HG02763 (cell line): ENCODE measurements around the gene GZMB.
A peak's percentile ranks its signal among the peaks of the same experiment; 100 is the strongest.
"Not testable (repeated sequence)": the region's sequence is repeated elsewhere in the genome, so short reads cannot be mapped to it uniquely, and the experiment has no call there.

Experiments used
- ATAC-seq: cut with Tn5 transposase; IDR thresholded peaks from one replicate; pipeline ENCODE4 v1.9.1; 2021; ENCODE audit warnings: mild to moderate bottlenecking, moderate library complexity; ENCODE audit not compliant: unreplicated experiment

Gene GZMB, protein sequence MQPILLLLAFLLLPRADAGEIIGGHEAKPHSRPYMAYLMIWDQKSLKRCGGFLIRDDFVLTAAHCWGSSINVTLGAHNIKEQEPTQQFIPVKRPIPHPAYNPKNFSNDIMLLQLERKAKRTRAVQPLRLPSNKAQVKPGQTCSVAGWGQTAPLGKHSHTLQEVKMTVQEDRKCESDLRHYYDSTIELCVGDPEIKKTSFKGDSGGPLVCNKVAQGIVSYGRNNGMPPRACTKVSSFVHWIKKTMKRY

DNA sequence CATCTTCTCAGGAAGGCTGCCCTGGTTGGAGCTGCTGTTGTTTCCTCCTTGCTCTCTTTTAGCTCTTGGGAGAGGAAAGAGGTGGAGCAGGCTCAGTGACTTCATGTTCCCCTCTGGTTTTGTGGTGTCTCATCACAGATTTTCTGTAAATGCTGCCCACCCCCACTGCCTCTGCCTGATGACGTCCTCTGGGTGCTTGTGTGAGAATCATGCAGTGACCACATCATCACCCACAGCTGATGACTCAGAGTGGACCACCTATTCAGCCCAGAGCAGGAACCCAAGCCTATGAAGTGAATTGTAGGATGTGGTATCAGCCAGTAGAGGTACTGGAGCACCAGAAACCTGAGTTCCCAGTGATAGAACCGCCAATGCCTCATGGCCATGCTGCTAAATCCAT is at the start of gene GZMB:
GZMB (minus strand) TSS at position 33 of the 400 bp plus-strand sequence; CDS start at position 3, 30 bp downstream.
- no peak for ATAC-seq

DNA sequence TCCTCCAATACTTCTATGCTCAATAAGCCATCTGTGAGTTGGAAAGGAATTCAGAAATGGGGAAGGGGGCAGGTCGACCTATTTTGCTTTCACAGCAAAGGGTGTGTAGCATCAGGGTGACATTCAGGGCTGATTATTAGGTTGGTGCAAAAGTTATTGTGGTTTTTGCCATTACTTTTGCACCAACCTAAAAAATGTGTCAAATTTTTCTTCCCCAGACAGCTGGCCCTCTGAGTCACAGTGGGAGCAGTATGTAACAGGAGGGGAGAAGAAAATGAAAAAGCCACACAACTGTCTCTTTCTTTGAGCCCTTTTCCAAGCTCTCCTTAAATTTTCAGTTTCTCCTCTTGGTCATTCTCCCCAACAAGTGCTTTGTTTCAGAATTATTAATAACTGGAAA is 47.1 kb upstream of the GZMB start:
- ATAC-seq, result no peak

DNA sequence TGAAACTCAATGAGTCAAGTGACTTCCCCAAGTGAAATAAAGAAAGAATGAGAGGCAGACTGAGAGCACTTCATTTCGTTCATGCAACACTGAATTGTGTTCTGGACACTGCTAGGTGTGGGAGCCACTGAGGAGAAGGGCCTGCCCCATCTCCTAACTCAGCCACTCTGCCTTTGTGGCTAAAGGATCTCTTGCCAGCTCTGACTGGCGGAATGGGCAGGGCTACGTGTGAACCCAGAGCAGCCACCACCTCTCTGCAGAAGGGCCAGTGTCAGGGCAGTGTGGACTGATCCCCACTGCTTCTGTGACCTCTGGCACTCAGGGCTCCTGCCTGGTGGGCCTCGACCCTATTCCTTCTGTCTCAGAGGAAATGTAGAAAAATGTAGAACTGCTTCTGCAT is 46.5 kb upstream of the GZMB start:
- ATAC-seq, result no peak

DNA sequence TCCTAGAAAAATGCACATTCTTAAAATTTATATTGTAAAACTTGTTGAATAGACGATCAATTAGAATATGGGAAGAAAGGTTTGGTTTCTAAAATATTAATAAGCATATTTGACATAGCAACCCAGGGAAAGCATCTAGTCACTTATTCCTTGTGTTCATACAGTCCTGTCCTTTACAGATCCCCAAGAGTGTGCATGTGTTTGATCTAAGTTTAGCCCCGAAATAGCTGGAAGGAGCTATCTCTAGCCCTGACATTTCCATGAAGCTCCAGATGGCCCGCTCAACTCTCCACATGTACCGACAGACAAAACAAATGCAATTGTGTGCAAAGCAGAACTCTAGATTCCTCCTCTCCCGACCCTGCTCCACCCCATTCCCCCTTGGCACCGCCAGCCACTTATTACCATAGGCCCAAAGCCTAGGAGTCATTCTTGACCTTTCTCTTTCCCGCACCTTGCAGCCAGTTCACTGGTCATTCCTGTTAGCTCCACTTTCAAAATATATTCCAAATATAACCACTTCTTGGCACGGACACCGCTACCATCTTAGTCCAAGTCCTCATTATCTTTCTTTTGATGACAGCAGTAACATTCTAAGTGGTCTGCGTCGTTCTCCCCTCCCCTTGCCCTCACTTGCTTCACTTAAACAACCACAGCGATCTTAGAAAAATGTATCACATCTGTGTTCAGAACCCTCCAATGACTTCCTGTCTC is 45.4 kb upstream of the GZMB start:
- no peak for ATAC-seq

DNA sequence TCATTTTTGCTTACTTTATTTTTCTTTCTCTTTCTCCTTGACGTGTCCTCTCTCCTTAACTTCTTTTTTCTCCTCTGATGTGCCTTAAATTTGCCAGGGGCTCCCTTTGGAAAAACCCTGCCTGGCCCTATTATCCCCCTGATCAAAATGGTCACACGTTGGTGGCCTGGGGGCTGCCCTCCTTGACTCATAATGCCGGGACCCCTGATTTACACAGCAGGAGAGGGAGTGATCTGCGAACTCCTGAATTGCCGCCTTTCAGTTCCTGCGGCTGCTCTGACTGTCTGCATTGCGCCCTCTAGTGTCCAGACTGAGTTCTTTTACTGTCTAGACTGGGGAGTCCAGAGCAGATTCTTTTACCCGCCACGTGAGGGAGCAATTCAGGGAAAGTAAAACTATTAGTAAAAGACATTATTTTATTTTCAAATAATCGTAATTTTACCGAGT is 44.8 kb upstream of the GZMB start:
- peak; percentile 75 for ATAC-seq

DNA sequence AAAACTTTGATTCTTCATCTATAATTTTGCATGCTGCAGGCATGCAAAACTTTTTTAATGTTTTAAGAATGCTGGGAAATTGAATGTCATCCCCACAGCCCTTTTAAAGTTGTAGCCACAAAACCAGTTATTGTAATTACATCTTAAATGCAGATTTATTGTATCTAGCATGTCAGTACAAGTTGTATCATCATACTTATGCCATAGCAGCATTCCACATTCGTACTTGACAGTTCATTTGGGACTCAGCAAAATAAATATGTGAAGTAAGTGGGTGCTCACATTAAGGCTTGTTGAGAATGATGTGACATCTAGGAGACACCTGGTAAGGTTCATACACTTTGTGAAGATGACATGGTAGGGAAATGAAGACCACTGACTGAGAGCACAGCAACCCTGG is 44.0 kb upstream of the GZMB start:
- ATAC-seq, result no peak

DNA sequence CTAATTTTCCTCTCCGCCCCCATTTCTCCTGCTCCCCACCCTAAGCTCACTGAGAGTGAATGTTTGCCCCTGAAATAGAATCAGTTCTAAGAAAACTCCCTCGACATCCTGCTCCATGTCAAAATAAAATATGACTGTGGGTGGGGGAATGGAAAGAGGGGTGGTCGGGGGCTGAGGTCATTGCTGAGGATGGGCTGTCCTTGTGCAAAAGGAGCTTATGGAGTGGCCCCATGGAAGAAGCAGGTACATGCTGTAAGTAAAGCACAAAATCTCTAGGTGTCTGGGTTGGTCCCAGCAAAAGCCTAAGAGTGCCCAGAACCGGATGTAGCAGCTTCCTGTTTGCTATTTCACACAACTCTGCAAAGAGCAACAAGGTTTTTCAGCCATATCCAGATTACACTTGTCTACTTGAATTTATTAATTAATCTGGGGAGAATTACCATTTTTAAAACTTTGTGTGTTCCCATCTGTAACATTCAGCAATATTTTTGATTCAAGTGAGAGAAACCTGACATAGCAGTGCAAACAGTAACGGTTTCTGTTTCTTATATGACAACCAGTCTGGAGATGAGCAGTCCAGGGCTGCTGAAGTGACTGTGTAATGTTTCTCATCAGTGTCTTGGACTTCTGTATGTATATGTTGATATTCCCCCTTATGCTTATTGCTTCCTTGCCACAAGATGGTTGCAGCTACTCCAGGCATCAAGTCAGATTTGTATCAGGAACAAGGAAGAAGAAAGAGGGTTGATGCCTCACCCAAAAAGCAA is 40.4 kb upstream of the GZMB start:
- ATAC-seq, result peak; percentile 51

DNA sequence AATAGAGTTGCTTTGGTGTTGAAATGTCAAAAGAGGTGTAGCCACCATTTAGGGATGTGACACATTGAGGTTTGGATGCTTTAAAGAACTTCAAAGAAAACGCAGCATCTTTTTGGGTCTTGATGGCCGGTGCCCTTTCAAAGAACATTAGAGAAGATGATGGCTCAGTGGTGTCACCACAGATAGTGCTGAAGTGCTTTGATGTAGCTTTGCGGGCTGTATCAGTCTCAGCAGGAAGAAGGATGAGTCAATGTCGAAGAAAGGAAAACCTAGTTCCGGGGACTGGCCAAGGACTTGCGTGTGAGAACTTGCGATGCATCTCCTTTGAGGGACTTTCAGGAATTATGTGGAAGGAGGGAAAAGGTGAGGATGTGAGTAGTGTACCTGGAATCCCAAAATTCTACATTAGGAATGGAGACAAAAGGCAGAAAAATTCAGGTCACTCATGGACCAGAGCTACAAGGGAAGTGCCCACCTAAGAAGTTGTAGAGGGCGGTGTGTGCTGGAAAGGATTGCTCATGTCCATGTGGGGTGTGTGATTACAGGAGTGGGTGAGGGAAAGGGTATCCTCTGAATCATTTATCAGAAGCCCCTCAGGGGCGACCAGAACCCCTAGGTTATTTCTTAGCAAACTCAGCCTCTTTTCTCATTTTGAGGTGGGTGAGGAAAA is 39.7 kb upstream of the GZMB start:
- peak; percentile 44 for ATAC-seq

DNA sequence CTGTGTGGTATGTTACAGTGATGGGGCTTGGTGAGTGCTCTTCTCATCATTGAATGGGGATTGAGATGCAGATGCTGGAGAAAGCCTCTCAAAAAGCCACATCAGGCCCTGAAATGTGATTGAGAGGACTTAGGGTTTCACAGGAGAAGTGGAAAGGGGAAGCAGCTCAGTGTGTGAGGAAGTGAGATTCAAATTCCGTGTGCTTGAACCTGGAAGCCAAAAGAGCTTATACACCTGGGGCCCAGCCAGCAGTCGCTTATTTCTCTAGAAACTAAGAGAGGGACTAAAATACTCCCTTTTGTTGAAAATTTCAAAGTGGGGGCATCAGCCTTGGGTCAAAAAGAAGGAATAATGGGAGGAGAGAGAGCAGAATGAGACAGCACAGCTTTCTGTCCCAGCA is 39.1 kb upstream of the GZMB start:
- peak; percentile 49 for ATAC-seq

DNA sequence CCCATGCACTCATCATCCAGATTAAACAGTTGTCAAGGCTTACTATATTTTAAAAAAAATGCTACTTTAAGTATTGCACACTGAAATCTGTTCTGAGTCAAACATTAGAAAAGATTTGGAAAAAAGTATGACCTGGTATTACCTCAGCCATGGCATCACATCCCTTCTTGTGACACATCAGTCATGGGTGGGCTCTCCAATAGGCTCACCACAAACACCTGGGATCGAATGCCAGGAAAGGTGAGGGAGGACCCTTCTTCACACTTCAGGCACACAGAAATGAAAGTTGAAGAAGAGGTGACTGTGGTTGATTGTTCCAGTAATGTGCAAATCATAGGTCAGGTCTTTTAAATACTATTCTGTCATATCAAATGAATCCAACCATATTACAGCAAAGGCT is 36.6 kb upstream of the GZMB start:
- ATAC-seq, result no peak

DNA sequence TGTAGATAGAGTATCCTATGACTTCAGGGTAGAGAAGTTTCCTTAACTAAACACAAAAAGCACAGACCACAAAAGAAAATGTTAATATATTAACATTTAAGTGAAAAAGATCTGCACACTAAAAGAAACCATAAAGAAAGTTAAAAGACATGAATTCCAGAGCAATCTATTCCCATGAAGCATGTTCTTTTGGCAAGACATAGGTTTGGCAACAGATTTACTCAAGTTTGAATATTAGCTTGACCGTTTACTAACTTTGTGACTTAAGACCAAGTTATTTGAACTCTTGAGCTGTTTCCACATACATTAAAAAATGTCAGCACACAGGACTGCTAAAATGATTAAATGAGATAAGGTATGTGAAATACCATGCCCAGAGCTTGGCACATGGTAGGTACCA is 35.7 kb upstream of the GZMB start:
- ATAC-seq, result no peak

DNA sequence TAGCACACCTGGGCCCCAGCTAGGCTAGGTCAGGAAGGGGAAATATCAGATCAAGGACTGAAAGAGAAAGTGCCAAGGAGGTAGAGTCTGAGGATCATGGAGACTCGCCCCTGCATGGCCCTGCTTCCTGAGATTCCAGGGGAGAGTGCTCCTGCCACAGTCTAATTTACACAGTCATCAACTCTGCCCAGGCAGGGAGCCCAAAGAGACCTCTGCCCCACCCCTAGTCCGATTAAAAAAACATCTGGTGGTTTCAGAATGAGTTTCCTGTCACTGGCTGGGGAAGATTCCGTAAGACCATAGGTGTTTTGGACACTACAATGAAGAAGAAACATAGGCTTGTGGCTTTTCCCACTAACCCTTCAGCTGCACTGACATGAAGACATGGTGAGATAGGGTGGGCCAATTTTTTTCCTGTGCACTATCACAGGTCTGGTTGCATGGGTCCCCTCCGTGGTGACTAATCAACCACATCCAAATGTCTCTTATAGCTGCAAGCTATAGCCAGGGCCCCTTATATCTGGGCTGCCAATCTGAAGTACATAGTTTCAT is 31.5 kb upstream of the GZMB start:
- peak; percentile 96 for ATAC-seq

DNA sequence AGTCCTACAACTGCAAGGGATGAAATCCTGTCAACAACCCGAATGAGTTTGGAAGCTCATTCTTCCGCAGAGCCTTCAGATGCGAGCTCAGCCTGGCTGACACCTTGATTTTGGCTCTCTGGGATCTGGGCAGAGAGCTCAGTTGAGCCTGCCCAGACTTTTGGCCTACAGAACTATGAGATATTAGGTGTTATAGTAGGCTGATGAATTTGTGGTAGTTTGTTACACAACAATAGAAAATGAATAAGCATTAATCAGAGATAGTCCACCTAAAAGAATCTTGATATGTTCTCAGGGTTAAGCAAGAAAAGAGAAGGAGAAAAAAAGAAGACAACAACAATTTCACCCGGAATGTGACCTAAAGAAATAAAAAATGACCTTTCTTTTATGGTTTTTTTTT is 30.4 kb upstream of the GZMB start:
- ATAC-seq, result no peak

DNA sequence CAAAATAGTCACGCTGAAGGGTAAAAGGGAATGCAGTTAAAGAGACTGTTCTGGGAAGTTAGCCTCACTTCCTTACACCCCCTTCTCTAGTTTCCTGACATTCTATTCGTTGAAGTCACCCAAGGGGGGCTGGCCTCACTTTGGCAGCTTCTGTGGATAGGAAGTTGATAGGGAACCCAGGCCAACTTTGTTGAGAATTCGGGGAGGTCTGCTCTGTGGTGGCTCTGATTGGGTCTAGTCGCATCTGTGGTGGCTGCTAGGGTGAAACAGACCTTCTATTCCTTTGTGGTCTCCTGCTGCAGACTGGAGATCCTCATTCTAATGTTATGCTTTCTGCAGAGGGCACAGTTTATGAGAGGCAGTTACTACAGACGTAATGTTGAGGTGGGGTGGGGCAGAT is 28.8 kb upstream of the GZMB start:
- no peak for ATAC-seq

DNA sequence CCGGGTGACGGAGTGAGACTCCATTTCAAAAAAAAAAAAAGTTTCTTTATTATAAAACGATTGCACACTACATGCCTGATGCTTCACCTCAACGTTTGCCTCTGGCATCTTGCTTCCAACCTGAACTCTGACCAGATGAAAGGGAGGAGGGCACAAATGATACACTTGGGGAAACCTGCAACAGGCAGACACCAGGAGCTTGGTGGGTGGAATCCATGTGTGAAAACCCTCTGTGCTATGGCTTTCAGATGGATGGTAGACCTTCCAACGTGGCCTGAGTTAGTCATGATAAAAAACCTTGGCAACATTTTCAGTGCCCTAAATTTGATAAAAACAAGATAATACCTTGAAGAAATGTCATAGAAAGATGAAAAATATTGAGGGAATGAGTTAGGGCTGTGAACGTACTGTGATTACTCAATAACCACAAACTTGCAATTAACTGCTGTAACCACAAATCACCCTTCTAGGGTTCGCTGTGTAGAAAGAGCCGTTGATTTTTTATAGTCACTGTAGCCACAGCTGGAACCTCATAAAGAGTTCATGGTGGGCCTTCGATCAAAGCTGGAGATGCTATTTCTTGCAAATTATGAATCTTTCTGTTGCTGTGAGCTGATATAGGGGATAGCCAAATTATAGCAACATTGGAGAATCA is 26.1 kb upstream of the GZMB start:
- ATAC-seq, result no peak

DNA sequence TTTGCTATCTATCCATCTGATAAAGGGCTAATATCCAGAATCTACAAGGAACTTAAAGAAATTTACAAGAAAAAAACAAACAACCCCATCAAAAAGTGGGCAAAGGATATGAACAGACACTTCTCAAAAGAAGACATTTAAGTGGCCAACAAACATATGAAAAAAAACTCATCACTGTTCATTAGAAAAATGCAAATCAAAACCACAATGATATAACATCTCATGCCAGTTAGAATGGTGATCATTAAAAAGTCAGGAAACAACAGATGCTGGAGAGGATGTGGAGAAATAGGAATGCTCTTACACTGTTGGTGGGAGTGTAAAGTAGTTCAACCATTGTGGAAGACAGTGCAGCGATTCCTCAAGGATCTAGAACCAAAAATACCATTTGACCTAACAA is 14.4 kb upstream of the GZMB start:
- not testable (repeated sequence) for ATAC-seq

DNA sequence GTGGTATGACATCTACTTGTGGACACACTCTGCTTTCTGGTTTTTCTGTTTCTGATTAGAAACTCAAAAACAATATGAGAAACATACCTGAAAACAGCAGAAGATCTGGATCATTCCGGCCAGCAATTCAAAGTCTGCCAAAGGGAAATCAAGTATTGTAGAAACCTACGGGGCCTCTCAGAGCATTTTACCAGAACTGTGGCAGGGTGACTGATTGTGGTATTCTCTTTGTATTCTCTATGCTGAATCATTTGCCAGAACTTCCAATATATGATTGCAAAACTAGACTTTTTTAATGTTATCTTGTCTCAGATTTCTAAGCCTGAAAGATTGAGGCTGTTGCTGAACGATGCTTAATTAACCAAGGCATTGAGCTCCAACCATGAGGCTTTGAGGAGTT is 5.9 kb upstream of the GZMB start:
- no peak for ATAC-seq

DNA sequence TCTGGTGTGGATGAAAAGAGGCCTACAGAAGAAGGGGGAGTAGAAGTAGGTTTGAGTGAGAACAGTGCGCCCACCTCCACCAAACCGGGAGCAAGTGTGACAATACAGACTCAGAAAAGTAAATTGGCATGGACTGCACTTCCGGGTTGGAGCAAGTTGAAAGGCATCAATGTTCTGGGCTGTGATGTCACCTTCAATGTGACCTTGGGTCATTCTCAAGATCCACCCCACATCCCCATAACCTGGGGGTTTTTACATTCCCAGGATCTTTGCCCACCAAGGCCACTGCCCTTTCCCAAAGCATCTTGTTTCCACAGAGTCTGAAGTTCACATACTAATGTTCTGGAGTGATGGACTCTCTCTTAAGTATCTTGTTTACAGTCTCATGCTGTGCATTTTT is 5.3 kb upstream of the GZMB start:
- no peak for ATAC-seq

DNA sequence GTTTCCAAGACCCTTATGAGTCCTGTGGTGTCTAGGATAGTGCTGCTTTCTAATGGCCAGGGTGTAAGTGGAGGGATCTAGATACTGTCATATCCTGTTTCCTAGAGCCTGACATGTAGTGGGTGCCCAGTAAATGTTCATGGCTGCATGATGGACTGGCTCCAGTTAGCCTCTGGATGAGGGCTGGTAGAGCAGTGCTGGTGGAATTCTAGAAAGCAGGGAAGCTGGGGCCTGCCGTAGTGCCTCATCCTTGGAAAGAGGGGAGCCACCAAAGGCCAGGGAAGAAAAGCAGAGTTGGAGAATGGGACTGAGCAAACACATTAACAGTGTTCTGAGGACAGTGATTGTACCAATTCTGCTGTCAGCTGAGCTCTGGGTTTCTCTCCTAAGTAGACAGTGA is 637 bp downstream of the GZMB start:
- ATAC-seq, result no peak

DNA sequence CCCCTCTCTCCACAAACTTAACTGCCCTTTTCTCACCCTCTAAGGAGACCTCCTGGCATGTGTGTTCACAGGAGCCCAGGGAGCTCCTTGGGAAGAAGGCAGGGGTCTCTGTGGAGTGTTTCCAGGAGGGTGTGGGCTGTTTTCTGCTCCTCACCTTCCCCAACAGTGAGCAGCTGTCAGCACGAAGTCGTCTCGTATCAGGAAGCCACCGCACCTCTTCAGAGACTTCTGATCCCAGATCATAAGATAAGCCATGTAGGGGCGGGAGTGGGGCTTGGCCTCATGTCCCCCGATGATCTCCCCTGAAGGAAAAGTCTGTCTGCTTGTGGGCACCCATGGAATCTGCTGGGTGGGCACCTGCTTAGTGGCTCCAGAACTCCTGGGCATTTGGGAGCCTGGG is 1.2 kb downstream of the GZMB start:
- no peak for ATAC-seq

DNA sequence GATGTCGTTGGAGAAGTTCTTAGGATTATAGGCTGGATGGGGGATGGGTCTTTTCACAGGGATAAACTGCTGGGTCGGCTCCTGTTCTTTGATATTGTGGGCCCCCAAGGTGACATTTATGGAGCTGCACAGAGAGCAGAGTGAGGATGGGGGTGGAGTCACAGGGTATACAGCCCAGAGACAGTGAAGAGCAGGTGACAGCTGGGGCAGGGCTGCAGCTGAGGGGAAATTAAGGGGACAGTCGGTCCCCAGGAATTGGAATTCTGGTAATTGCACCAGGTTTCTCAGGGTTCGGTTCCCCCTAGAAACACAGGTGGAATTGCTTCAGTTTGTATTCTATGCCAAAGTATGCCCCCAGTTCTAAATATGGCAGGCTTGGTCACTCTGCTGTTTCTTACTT is 1.7 kb downstream of the GZMB start:
- no peak for ATAC-seq
